MCF 10A (cell line): Measurements from ENCODE around the gene C2CD3. TPM values are rescaled to one million over a fixed set of nuclear protein-coding genes. Genes with fewer than 3 reads are reported as not detected.

Source experiments
- BruUV-seq: library from RNA; stranded (reverse); fragments of 400-500 nt; replicated peaks from 2 replicates; lab custom pipeline; 2021; lab: Mats Ljungman, UMichigan
- CTCF ChIA-PET: fragments of 300-600 bp; sonication (Branson Sonifier 250); formaldehyde crosslinking; extraction: SDS; loops from one replicate; lab custom pipeline; 2021; ENCODE audit warnings: antibody characterized with exemption, inconsistent platforms; lab: Yijun Ruan, JAX
- POLR2A ChIA-PET: fragments of 300-600, 350-650 bp; sonication (Branson Sonifier 250); formaldehyde crosslinking; extraction: SDS; loops from one replicate; lab custom pipeline; 2020; ENCODE audit warnings: antibody characterized with exemption, inconsistent platforms; lab: Yijun Ruan, JAX
- DNase-seq: peaks from one replicate; pipeline ENCODE4 v3.0.0-alpha.2; 2018; ENCODE audit not compliant: unreplicated experiment
- H3K27ac Mint-ChIP-seq: one replicate; pipeline ENCODE4 v1.8.0; 2022; ENCODE audit warnings: mild to moderate bottlenecking, low read depth, mixed read lengths; ENCODE audit not compliant: unreplicated experiment
- H3K27me3 Mint-ChIP-seq: one replicate; pipeline ENCODE4 v1.8.0; 2022; ENCODE audit warnings: mixed read lengths; ENCODE audit not compliant: insufficient read depth, unreplicated experiment
- H3K36me3 Mint-ChIP-seq: one replicate; pipeline ENCODE4 v1.8.0; 2022; ENCODE audit warnings: mild to moderate bottlenecking, moderate library complexity, mixed read lengths; ENCODE audit not compliant: insufficient read depth, unreplicated experiment
- H3K4me1 Mint-ChIP-seq: one replicate; pipeline ENCODE4 v1.8.0; 2022; ENCODE audit warnings: mixed read lengths; ENCODE audit not compliant: insufficient read depth, unreplicated experiment
- H3K4me3 Mint-ChIP-seq: one replicate; pipeline ENCODE4 v1.8.0; 2022; ENCODE audit warnings: mild to moderate bottlenecking, moderate library complexity, mixed read lengths; ENCODE audit not compliant: unreplicated experiment
- H3K9me3 Mint-ChIP-seq: one replicate; pipeline ENCODE4 v1.8.0; 2022; ENCODE audit warnings: mixed read lengths; ENCODE audit not compliant: unreplicated experiment
- CTCF ChIP-seq: fragments of 200-600 bp; IDR thresholded peaks from one replicate; pipeline ENCODE4 v1.8.0; 2022; ENCODE audit warnings: antibody characterized with exemption, mild to moderate bottlenecking; ENCODE audit not compliant: unreplicated experiment
- intact Hi-C: fragments of 100-400 bp; cut with micrococcal nuclease; formaldehyde crosslinking; loops from 2 replicates; pipeline ENCODE4 v1.14.1; 2022
- total RNA-seq: library from RNA; stranded (reverse); gene quantifications from 2 replicates; pipeline ENCODE4 v1.2.3, GENCODE V29; 2022

C2CD3 gene
- total RNA-seq, 1 experiment from 2014 or later = 18.7 TPM

GRCh38 chr11:74139151-74139918 is 31.5 kb downstream of the C2CD3 start:
- Mint-ChIP-seq H3K4me1 (peaks cover 45% of the 10 kb centered on the region), H3K36me3 (no peaks in the 10 kb centered on the region), H3K4me3 (peak overlapping the region; percentile 45), H3K27ac (peak overlapping the region; percentile 95), H3K27me3 (no peaks in the 10 kb centered on the region), H3K9me3 (no peaks in the 10 kb centered on the region)
- CTCF ChIA-PET = no interaction called here
- TF ChIP-seq CTCF = no peak
- POLR2A ChIA-PET = interaction anchor here (1.0 to 3.1 kb wide), 6 partner anchors 8 to 253 kb away, joined by 3 to 41 read pairs (median 4); partner anchors contain the start of genes C2CD3 and PPME1
- intact Hi-C loops = no loop called here
- BruUV-seq = no TSS peak
- DNase-seq = no peak

- peak overlapping the region; percentile 45 for H3K4me3 Mint-ChIP-seq
These were observed 32.2 kb downstream of the C2CD3 start for GRCh38 chr11:74138572-74138971.

GRCh38 chr11:74138021-74138420 is 32.8 kb downstream of the C2CD3 start:
- no peaks in the 10 kb centered on the region for H3K9me3 Mint-ChIP-seq
- H3K36me3 Mint-ChIP-seq = no peaks in the 10 kb centered on the region
- peaks cover 43% of the 10 kb centered on the region for H3K4me1 Mint-ChIP-seq
- DNase-seq = no peak
- POLR2A ChIA-PET = interaction anchor here (1.0 to 3.1 kb wide), 4 partner anchors 11 to 33 kb away, joined by 3 to 41 read pairs (median 4); partner anchors contain the start of genes C2CD3 and PPME1
- peak overlapping the region; percentile 45 for H3K4me3 Mint-ChIP-seq
- peak overlapping the region; percentile 95 for H3K27ac Mint-ChIP-seq
- CTCF ChIA-PET = no interaction called here
- intact Hi-C loops = loop anchor here (1.0 kb wide), 1 partner anchor 33 kb away; the partner anchor contains the start of genes C2CD3 and PPME1
- H3K27me3 Mint-ChIP-seq = no peaks in the 10 kb centered on the region
- TF ChIP-seq CTCF = no peak
- TSS peak; percentile 74 for BruUV-seq

More at GRCh38 chr11:74138572-74138971, 32.2 kb downstream of the C2CD3 start:
- no peak for TF ChIP-seq CTCF
- POLR2A ChIA-PET = interaction anchor here (1.0 to 3.1 kb wide), 7 partner anchors 9 to 254 kb away, joined by 3 to 41 read pairs (median 4); partner anchors contain the start of genes C2CD3 and PPME1
- Mint-ChIP-seq H3K9me3 (no peaks in the 10 kb centered on the region), H3K27me3 (no peaks in the 10 kb centered on the region), H3K4me1 (peaks cover 45% of the 10 kb centered on the region), H3K36me3 (no peaks in the 10 kb centered on the region), H3K27ac (peak overlapping the region; percentile 95)
- BruUV-seq = no TSS peak
- peak; percentile 95 for DNase-seq
- CTCF ChIA-PET = no interaction called here
- intact Hi-C loops = loop anchor here (1.0 kb wide), 1 partner anchor 33 kb away; the partner anchor contains the start of genes C2CD3 and PPME1

- no TSS peak for BruUV-seq
These were observed 35.5 kb downstream of the C2CD3 start for GRCh38 chr11:74135127-74135840.

More at GRCh38 chr11:74135127-74135840, 35.5 kb downstream of the C2CD3 start:
- DNase-seq = peak; percentile 72
- Mint-ChIP-seq H3K27ac (peak overlapping the region; percentile 82), H3K27me3 (no peaks in the 10 kb centered on the region), H3K9me3 (no peaks in the 10 kb centered on the region), H3K4me1 (peaks cover 30% of the 10 kb centered on the region), H3K4me3 (no peak overlapping the region), H3K36me3 (peaks cover 20% of the 10 kb centered on the region)
- intact Hi-C loops = no loop called here
- CTCF ChIA-PET = interaction anchor here (0.7 to 3.1 kb wide), 6 partner anchors 9 to 473 kb away, joined by 3 to 13 read pairs (median 4); partner anchors contain the start of genes C2CD3 and PPME1
- POLR2A ChIA-PET = interaction anchor here (0.6 to 3.9 kb wide), 9 partner anchors 9 to 578 kb away, joined by 3 to 38 read pairs (median 4); partner anchors contain the start of genes C2CD3, POLD3 and PPME1
- no peak for TF ChIP-seq CTCF
